ENCODE data around the gene BDH1.

GRCh38 chr3:197513953-197514785 is 41.6 kb downstream of the BDH1 start:
- TF ChIP-seq CTCF (IDR thresholded peaks at IDR 0.05; ENCODE audit: insufficient read depth, low read length, poor library complexity, severe bottlenecking) (no peak), EZH2phosphoT487 (conservative IDR thresholded peaks at IDR 0.05; ENCODE audit: low read length) (no peak)

Measured in SU-DHL-6 (cell line).